Upper lobe of right lung (tissue), 1 donor: ENCODE data around the gene DOC2A. TPM values are rescaled to one million over a fixed set of nuclear protein-coding genes. Genes with fewer than 3 reads are reported as not detected.
A peak's percentile ranks its signal among the peaks of the same experiment; 100 is the strongest.

Experiments
- ATAC-seq: fragments of 200-7000 bp; cut with Tn5 transposase; one replicate; pipeline ENCODE4 v1.9.1; 2020; ENCODE audit warnings: mild to moderate bottlenecking, moderate library complexity
- DNase-seq: peaks from one replicate; pipeline ENCODE4 v3.0.0-alpha.2; 2020
- H3K27ac ChIP-seq: fragments of 200-600 bp; one replicate; pipeline ENCODE4 v1.8.0; 2022
- H3K27me3 ChIP-seq: fragments of 200-600 bp; one replicate; pipeline ENCODE4 v1.8.0; 2022; ENCODE audit warnings: mild to moderate bottlenecking
- H3K36me3 ChIP-seq: fragments of 200-600 bp; one replicate; pipeline ENCODE4 v1.8.0; 2022
- H3K4me1 ChIP-seq: fragments of 200-600 bp; one replicate; pipeline ENCODE4 v1.8.0; 2022
- H3K4me3 ChIP-seq: fragments of 200-600 bp; one replicate; pipeline ENCODE4 v1.8.0; 2022; ENCODE audit warnings: mild to moderate bottlenecking
- H3K9me3 ChIP-seq: fragments of 200-600 bp; one replicate; pipeline ENCODE4 v1.8.0; 2022
- CTCF ChIP-seq: fragments of 200-600 bp; IDR thresholded peaks from one replicate; pipeline ENCODE4 v1.8.0; 2022; ENCODE audit warnings: antibody characterized with exemption
- intact Hi-C: fragments of 100-400 bp; cut with DNase I; formaldehyde crosslinking; loops from one replicate; pipeline ENCODE4 v1.11.0; 2022
- total RNA-seq: library from RNA; stranded (reverse); fragmentation: NEBNext Ultra II Directional; extraction: Animal tissue kit (Norgen Biotek cat#: 25700); gene quantifications from one replicate; pipeline ENCODE4 v1.2.1, GENCODE V29; 2021
- donor health status: DM: no; HTN: yes; CAD: no; lungs with severe emphysema.

DOC2A gene
- total RNA-seq, 1 donor from 2014 or later, result 2.6 TPM

GRCh38 chr16:29982560-29983419 is 28.0 kb downstream of the DOC2A start:
- H3K36me3 ChIP-seq, result peaks cover 100% of the 10 kb centered on the region
- ATAC-seq (no peak), DNase-seq (no peak)
- H3K4me1 ChIP-seq, result peaks cover 13% of the 10 kb centered on the region
- no peak overlapping the region for H3K4me3 ChIP-seq
- no peaks in the 10 kb centered on the region for H3K9me3 ChIP-seq
- peak overlapping the region; percentile 43 for H3K27ac ChIP-seq
- intact Hi-C loops, result no loop called here
- TF ChIP-seq CTCF, result no peak
- H3K27me3 ChIP-seq, result no peaks in the 10 kb centered on the region

- DNase-seq (peak; percentile 42), ATAC-seq (no peak)
- intact Hi-C loops, result no loop called here
- Histone ChIP-seq H3K4me3 (no peak overlapping the region), H3K36me3 (peaks cover 60% of the 10 kb centered on the region), H3K27me3 (no peaks in the 10 kb centered on the region), H3K27ac (peak overlapping the region; percentile 93), H3K4me1 (peaks cover 33% of the 10 kb centered on the region), H3K9me3 (no peaks in the 10 kb centered on the region)
- TF ChIP-seq CTCF, result no peak
Measured at GRCh38 chr16:29978564-29979270, 32.1 kb downstream of the DOC2A start.

GRCh38 chr16:29978081-29978480 is 32.7 kb downstream of the DOC2A start:
- peaks cover 33% of the 10 kb centered on the region for H3K4me1 ChIP-seq
- peak overlapping the region; percentile 93 for H3K27ac ChIP-seq
- DNase-seq (no peak), ATAC-seq (no peak)
- TF ChIP-seq CTCF, result no peak
- no peak overlapping the region for H3K4me3 ChIP-seq
- H3K27me3 ChIP-seq, result no peaks in the 10 kb centered on the region
- intact Hi-C loops, result no loop called here
- no peaks in the 10 kb centered on the region for H3K9me3 ChIP-seq
- H3K36me3 ChIP-seq, result peaks cover 54% of the 10 kb centered on the region

GRCh38 chr16:29977063-29977825 is 33.6 kb downstream of the DOC2A start:
- peaks cover 48% of the 10 kb centered on the region for H3K36me3 ChIP-seq
- H3K4me3 ChIP-seq, result peak overlapping the region; percentile 99
- H3K27ac ChIP-seq, result peak overlapping the region; percentile 93
- peaks cover 33% of the 10 kb centered on the region for H3K4me1 ChIP-seq
- TF ChIP-seq CTCF, result no peak
- no peak for ATAC-seq
- H3K27me3 ChIP-seq, result no peaks in the 10 kb centered on the region
- no peaks in the 10 kb centered on the region for H3K9me3 ChIP-seq
- intact Hi-C loops, result no loop called here
- no peak for DNase-seq

GRCh38 chr16:29975811-29976511 is 34.9 kb downstream of the DOC2A start:
- DNase-seq, result no peak

More at GRCh38 chr16:29975811-29976511, 34.9 kb downstream of the DOC2A start:
- intact Hi-C loops, result no loop called here
- peak overlapping the region; percentile 99 for H3K4me3 ChIP-seq
- H3K27ac ChIP-seq, result peak overlapping the region; percentile 93
- ATAC-seq, result no peak
- H3K27me3 ChIP-seq, result no peaks in the 10 kb centered on the region
- peaks cover 45% of the 10 kb centered on the region for H3K36me3 ChIP-seq
- H3K4me1 ChIP-seq, result peaks cover 33% of the 10 kb centered on the region
- TF ChIP-seq CTCF, result no peak
- no peaks in the 10 kb centered on the region for H3K9me3 ChIP-seq
